Cardiac muscle cell (in vitro differentiated cells and primary cell): ENCODE results near the gene FNDC3B. TPM values are rescaled to one million over a fixed set of nuclear protein-coding genes. Genes with fewer than 3 reads are reported as not detected.

Experiments
- DNase-seq, 2 donors: peaks; one replicate each; pipeline versions ENCODE4 v3.0.0 to v3.0.0-alpha.2; 2010 to 2017; ENCODE audit warnings: low read depth in 1 of 2, low spot score in 1 of 2
- H3K27ac ChIP-seq: fragments of 200-600 bp; sonication (generic); 2 replicates; pipeline ENCODE4 v1.5.1; 2016
- H3K27me3 ChIP-seq: fragments of 200-600 bp; sonication (generic); 2 replicates; pipeline ENCODE4 v1.6.0; 2016; ENCODE audit warnings: control low read depth
- H3K36me3 ChIP-seq: fragments of 200-600 bp; sonication (generic); 2 replicates; pipeline ENCODE4 v1.5.1; 2016; ENCODE audit warnings: control low read depth
- H3K4me1 ChIP-seq: fragments of 200-600 bp; sonication (generic); 2 replicates; pipeline ENCODE4 v1.8.1; 2017; ENCODE audit warnings: low read depth, mild to moderate bottlenecking, mixed run types
- H3K4me3 ChIP-seq: fragments of 200-600 bp; sonication (generic); 2 replicates; pipeline ENCODE4 v1.5.1; 2016; ENCODE audit warnings: mild to moderate bottlenecking
- H3K9me3 ChIP-seq: fragments of 200-600 bp; sonication (generic); 2 replicates; pipeline ENCODE4 v1.5.1; 2017; ENCODE audit warnings: low read depth, mild to moderate bottlenecking, control low read depth
- polyA plus RNA-seq: library from polyadenylated mRNA; unstranded; fragments of >200 nt; fragmentation: Nextera tagmentation; extraction: Ambion mirVana; gene quantifications from 2 replicates; pipeline ENCODE4 v1.2.1, GENCODE V29; 2016
- total RNA-seq: library from RNA; depleted of rRNA; stranded (reverse); fragments of >200 nt; gene quantifications from 2 replicates; pipeline ENCODE4 v1.2.3, GENCODE V29; 2016
- TF ChIP-seq, protein P1 (sequence below): IDR thresholded peaks from 2 replicates; pipeline ENCODE4 v1.5.1; 2012; ENCODE audit warnings: low read depth, mild to moderate bottlenecking, low read length

The FNDC3B gene
- total and polyA plus RNA-seq, 2 experiments from 2014 or later: 55.2 to 62.3 TPM

DNA sequence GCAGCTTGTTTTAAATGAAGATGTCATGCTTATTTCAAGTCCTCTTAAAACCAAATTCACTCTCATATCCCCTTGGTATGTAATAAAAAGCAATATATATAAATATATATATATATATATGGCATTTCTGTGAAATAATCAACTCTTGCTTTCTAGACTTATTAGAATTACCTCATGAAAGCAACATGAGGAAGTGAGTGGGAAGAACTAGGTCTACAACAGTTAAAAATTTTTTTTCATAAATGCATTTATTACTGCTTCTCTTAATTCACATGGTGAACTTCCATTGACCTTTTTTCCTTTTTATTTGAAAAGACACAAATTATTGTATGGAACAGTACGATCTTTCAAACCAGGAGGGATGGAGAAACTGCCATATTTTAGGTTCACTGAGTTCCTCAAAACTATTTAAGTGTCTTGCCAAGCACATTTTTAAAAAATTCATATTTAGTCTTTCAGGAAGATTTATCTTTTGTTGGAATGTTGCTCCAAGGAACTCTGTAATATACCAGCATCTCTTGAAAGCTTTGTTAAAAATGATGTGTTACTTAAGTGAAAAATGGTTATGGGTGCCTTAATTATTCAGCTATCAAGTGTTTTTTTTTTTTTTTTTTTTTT, 223.7 kb downstream of the FNDC3B start:
- Histone ChIP-seq H3K4me3 (no peak overlapping the region), H3K27ac (no peak overlapping the region), H3K9me3 (no peaks in the 10 kb centered on the region), H3K4me1 (peaks cover 17% of the 10 kb centered on the region), H3K27me3 (no peaks in the 10 kb centered on the region), H3K36me3 (peaks cover 8% of the 10 kb centered on the region)
- TF ChIP-seq, protein P1, sequence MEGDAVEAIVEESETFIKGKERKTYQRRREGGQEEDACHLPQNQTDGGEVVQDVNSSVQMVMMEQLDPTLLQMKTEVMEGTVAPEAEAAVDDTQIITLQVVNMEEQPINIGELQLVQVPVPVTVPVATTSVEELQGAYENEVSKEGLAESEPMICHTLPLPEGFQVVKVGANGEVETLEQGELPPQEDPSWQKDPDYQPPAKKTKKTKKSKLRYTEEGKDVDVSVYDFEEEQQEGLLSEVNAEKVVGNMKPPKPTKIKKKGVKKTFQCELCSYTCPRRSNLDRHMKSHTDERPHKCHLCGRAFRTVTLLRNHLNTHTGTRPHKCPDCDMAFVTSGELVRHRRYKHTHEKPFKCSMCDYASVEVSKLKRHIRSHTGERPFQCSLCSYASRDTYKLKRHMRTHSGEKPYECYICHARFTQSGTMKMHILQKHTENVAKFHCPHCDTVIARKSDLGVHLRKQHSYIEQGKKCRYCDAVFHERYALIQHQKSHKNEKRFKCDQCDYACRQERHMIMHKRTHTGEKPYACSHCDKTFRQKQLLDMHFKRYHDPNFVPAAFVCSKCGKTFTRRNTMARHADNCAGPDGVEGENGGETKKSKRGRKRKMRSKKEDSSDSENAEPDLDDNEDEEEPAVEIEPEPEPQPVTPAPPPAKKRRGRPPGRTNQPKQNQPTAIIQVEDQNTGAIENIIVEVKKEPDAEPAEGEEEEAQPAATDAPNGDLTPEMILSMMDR: no peak
- no peak for DNase-seq

DNA sequence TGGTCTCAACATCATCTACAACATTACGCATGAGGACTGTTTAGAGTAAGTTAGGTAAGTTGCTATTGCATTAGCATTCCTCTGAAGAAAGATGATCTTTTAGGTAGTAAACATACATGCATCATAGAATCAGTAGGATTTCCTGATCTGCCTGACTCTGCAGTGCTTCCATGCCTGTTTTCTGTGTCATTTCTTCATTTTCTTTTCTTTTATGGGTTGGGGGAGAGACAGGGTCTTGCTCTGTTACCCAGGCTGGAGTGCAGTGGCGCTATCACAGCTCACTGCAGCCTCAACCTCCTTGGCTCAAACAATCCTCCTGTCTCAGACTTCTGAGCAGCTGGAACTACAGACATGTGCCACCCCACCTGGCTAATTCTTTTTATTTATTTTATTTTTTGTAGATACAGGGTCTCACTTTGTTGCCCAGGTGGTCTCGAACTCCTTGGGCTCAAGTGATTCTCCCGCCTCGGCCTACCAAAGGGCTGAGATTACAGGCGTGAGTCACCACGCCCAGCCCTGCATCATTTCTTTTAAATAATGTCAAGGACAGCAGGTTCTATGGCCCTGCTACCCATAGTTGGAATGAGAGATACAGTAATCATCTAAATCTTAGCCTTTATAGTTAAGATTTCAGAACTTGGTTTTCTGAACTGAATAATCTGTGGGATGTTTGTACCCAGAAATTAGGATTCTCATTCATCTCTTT, 224.6 kb downstream of the FNDC3B start:
- Histone ChIP-seq H3K9me3 (no peaks in the 10 kb centered on the region), H3K27ac (no peak overlapping the region)
- TF ChIP-seq, protein P1: no peak

GRCh38 chr3:172266103-172266502, 226.7 kb downstream of the FNDC3B start:
- no peaks in the 10 kb centered on the region for H3K27me3 ChIP-seq
- peaks cover 6% of the 10 kb centered on the region for H3K4me1 ChIP-seq
- TF ChIP-seq, protein P1: no peak
- H3K4me3 ChIP-seq: no peak overlapping the region
- H3K9me3 ChIP-seq: no peaks in the 10 kb centered on the region
- no peak overlapping the region for H3K27ac ChIP-seq
- DNase-seq: no peak
- peaks cover 8% of the 10 kb centered on the region for H3K36me3 ChIP-seq

More for the DNA sequence above, 224.6 kb downstream of the FNDC3B start:
- DNase-seq: no peak
- H3K4me1 ChIP-seq: peaks cover 11% of the 10 kb centered on the region
- peaks cover 8% of the 10 kb centered on the region for H3K36me3 ChIP-seq
- H3K27me3 ChIP-seq: no peaks in the 10 kb centered on the region
- no peak overlapping the region for H3K4me3 ChIP-seq

- TF ChIP-seq, protein P1: no peak
- Histone ChIP-seq H3K4me3 (no peak overlapping the region), H3K36me3 (peaks cover 8% of the 10 kb centered on the region), H3K27ac (peak overlapping the region; percentile 63), H3K27me3 (no peaks in the 10 kb centered on the region), H3K4me1 (peaks cover 6% of the 10 kb centered on the region), H3K9me3 (no peaks in the 10 kb centered on the region)
- DNase-seq: no peak
Observed at GRCh38 chr3:172268425-172268824, 229.0 kb downstream of the FNDC3B start.

DNA sequence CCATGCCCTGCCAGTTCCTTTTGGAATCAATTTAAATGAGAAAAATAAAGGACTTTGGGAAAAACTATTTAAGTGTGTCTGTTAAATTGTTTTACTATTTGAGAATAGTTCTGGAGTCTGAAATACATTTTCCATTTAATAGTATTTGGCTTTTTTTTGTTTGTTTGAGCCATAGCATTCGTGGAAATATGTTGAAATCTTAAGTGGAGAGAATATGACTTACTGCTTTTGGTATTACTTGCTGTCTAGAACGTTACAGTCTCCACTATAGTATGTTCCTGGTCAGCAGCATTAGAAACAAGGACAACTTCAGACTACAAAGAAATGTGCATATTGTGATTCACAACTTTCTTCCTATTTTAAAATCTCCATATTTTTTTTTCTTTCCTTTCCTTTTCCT, 229.5 kb downstream of the FNDC3B start:
- peak overlapping the region; percentile 63 for H3K27ac ChIP-seq

More for the DNA sequence above, 229.5 kb downstream of the FNDC3B start:
- Histone ChIP-seq H3K9me3 (no peaks in the 10 kb centered on the region), H3K4me1 (peaks cover 6% of the 10 kb centered on the region), H3K27me3 (no peaks in the 10 kb centered on the region), H3K36me3 (peaks cover 8% of the 10 kb centered on the region), H3K4me3 (no peak overlapping the region)
- TF ChIP-seq, protein P1: no peak
- DNase-seq: no peak
